Loucy (cell line): Measurements from ENCODE around the gene VPS9D1.

Experiments used
- H2AFZ ChIP-seq: fragments of 200-600 bp; sonication (generic); 2 replicates; pipeline ENCODE4 v1.6.0; 2016; ENCODE audit warnings: antibody characterized with exemption, mild to moderate bottlenecking, low read length, moderate library complexity
- H3F3A ChIP-seq: fragments of 200-600 bp; 2 replicates; pipeline ENCODE4 v1.6.0; 2016; ENCODE audit warnings: antibody characterized with exemption, low read depth, mild to moderate bottlenecking
- H3K27me3 ChIP-seq: fragments of 200-600 bp; sonication (generic); 2 replicates; pipeline ENCODE4 v1.6.1; 2014; ENCODE audit warnings: low read length, mild to moderate bottlenecking; ENCODE audit not compliant: insufficient read depth, poor library complexity, severe bottlenecking
- H3K36me3 ChIP-seq: fragments of 200-600 bp; sonication (generic); 2 replicates; pipeline ENCODE4 v1.6.1; 2016; ENCODE audit warnings: low read length; ENCODE audit not compliant: insufficient read depth
- H3K4me1 ChIP-seq: fragments of 200-600 bp; sonication (generic); 2 replicates; pipeline ENCODE4 v1.5.1; 2014; ENCODE audit warnings: low read length, mild to moderate bottlenecking; ENCODE audit not compliant: insufficient read depth, poor library complexity, severe bottlenecking
- H3K4me2 ChIP-seq: fragments of 200-600 bp; sonication (generic); 2 replicates; pipeline ENCODE4 v1.6.0; 2014; ENCODE audit warnings: antibody characterized with exemption, low read length, low read depth, mild to moderate bottlenecking; ENCODE audit not compliant: poor library complexity, severe bottlenecking
- H3K4me3 ChIP-seq: fragments of 200-600 bp; sonication (generic); 2 replicates; pipeline ENCODE4 v1.5.1; 2014; ENCODE audit warnings: low read length, mild to moderate bottlenecking, mixed read lengths; ENCODE audit not compliant: poor library complexity, severe bottlenecking
- H3K79me2 ChIP-seq: fragments of 200-600 bp; sonication (generic); 2 replicates; pipeline ENCODE4 v1.6.1; 2014; ENCODE audit warnings: low read length; ENCODE audit not compliant: insufficient read depth
- H3K9ac ChIP-seq: fragments of 200-600 bp; sonication (generic); 2 replicates; pipeline ENCODE4 v1.6.0; 2014; ENCODE audit warnings: mild to moderate bottlenecking, low read depth, low read length, moderate library complexity; ENCODE audit not compliant: poor library complexity, severe bottlenecking
- H3K9me2 ChIP-seq: fragments of 200-600 bp; sonication (generic); replicated peaks from 2 replicates; pipeline ENCODE4 v1.6.1; 2016; ENCODE audit warnings: low read depth, low read length, mixed read lengths
- H3K9me3 ChIP-seq: fragments of 200-600 bp; sonication (generic); 2 replicates; pipeline ENCODE4 v1.6.1; 2014; ENCODE audit warnings: mild to moderate bottlenecking, antibody characterized with exemption, low read length, low read depth; ENCODE audit not compliant: insufficient read depth
- H4K20me1 ChIP-seq: fragments of 200-600 bp; sonication (generic); 2 replicates; pipeline ENCODE4 v1.6.0; 2014; ENCODE audit warnings: antibody characterized with exemption, low read length, mild to moderate bottlenecking; ENCODE audit not compliant: insufficient read depth, poor library complexity, severe bottlenecking
- CTCF ChIP-seq: fragments of 200-600 bp; sonication (generic); conservative IDR thresholded peaks from 2 replicates; pipeline ENCODE4 v1.5.1; 2014; ENCODE audit warnings: mild to moderate bottlenecking, antibody characterized with exemption, low read length
- EZH2phosphoT487 ChIP-seq: fragments of 200-600 bp; IDR thresholded peaks from 2 replicates; pipeline ENCODE4 v1.6.1; 2018; ENCODE audit warnings: antibody characterized with exemption, mild to moderate bottlenecking, moderate library complexity, borderline replicate concordance

VPS9D1 gene

GRCh38 chr16:89693931-89694783 is 26.5 kb downstream of the VPS9D1 start:
- no peak overlapping the region for H3K4me2 ChIP-seq
- no peaks in the 10 kb centered on the region for H3K9me3 ChIP-seq
- no peaks in the 10 kb centered on the region for H4K20me1 ChIP-seq
- H3K4me3 ChIP-seq, result no peak overlapping the region
- TF ChIP-seq EZH2phosphoT487 (no peak), CTCF (no peak)
- H3K79me2 ChIP-seq, result no peaks in the 10 kb centered on the region
- no peak overlapping the region for H3K9ac ChIP-seq
- no peaks in the 10 kb centered on the region for H3K36me3 ChIP-seq
- H3K4me1 ChIP-seq, result peaks cover 14% of the 10 kb centered on the region
- H3K27me3 ChIP-seq, result no peaks in the 10 kb centered on the region
- H3F3A ChIP-seq, result no peaks in the 10 kb centered on the region
- H2AFZ ChIP-seq, result no peak overlapping the region
- H3K9me2 ChIP-seq, result no peaks in the 10 kb centered on the region

GRCh38 chr16:89693289-89693731 is 27.4 kb downstream of the VPS9D1 start:
- H3K9me2 ChIP-seq, result no peaks in the 10 kb centered on the region
- peaks cover 3% of the 10 kb centered on the region; the same call in 1 of the 2 replicates for H3K79me2 ChIP-seq
- H3K4me3 ChIP-seq, result no peak overlapping the region
- no peaks in the 10 kb centered on the region for H3K36me3 ChIP-seq
- H4K20me1 ChIP-seq, result no peaks in the 10 kb centered on the region
- no peaks in the 10 kb centered on the region for H3K9me3 ChIP-seq
- no peak overlapping the region for H2AFZ ChIP-seq
- H3F3A ChIP-seq, result no peaks in the 10 kb centered on the region
- TF ChIP-seq EZH2phosphoT487, result no peak
- TF ChIP-seq CTCF, result no peak
- no peak overlapping the region for H3K4me2 ChIP-seq
- H3K27me3 ChIP-seq, result no peaks in the 10 kb centered on the region
- H3K4me1 ChIP-seq, result peaks cover 14% of the 10 kb centered on the region
- H3K9ac ChIP-seq, result no peak overlapping the region

- Histone ChIP-seq H3K36me3 (no peaks in the 10 kb centered on the region), H3K9me2 (no peaks in the 10 kb centered on the region), H3K9ac (no peak overlapping the region), H3K27me3 (no peaks in the 10 kb centered on the region), H4K20me1 (no peaks in the 10 kb centered on the region), H3K79me2 (peaks cover 13% of the 10 kb centered on the region; the same call in 1 of the 2 replicates), H3F3A (no peaks in the 10 kb centered on the region), H3K4me2 (no peak overlapping the region), H3K9me3 (no peaks in the 10 kb centered on the region), H2AFZ (no peak overlapping the region), H3K4me1 (peaks cover 16% of the 10 kb centered on the region), H3K4me3 (no peak overlapping the region)
- TF ChIP-seq EZH2phosphoT487, result no peak
- TF ChIP-seq CTCF, result no peak
Measured at GRCh38 chr16:89691986-89692569, 28.6 kb downstream of the VPS9D1 start.
